MM.1S (cell line): ENCODE measurements around the gene ARMH2.
A peak's percentile ranks its signal among the peaks of the same experiment; 100 is the strongest.

Source experiments
- DNase-seq: peaks from one replicate; pipeline ENCODE4 v3.0.0-alpha.2; 2015
- H2AFZ ChIP-seq: fragments of 300-600 bp; sonication (generic); 2 replicates; pipeline ENCODE4 v1.6.0; 2016; ENCODE audit warnings: antibody characterized with exemption, low read length
- H3F3A ChIP-seq: fragments of 300-600 bp; sonication (generic); 2 replicates; pipeline ENCODE4 v1.6.1; 2016; ENCODE audit warnings: mild to moderate bottlenecking, antibody characterized with exemption, low read length, moderate library complexity, mixed read lengths; ENCODE audit not compliant: insufficient read depth
- H3K27ac ChIP-seq: fragments of 300-600 bp; sonication (generic); 2 replicates; pipeline ENCODE4 v1.5.1; 2016; ENCODE audit warnings: mild to moderate bottlenecking, low read length
- H3K27me3 ChIP-seq: fragments of 300-600 bp; sonication (generic); replicated peaks from 2 replicates; pipeline ENCODE4 v1.6.0; 2016; ENCODE audit warnings: low read length; ENCODE audit not compliant: insufficient read depth
- H3K36me3 ChIP-seq: fragments of 300-600 bp; sonication (generic); replicated peaks from 2 replicates; pipeline ENCODE4 v1.6.1; 2016; ENCODE audit warnings: mild to moderate bottlenecking, low read length, mixed read lengths; ENCODE audit not compliant: insufficient read depth
- H3K4me1 ChIP-seq: fragments of 300-600 bp; sonication (generic); 2 replicates; pipeline ENCODE4 v1.6.1; 2016; ENCODE audit warnings: low read length, mixed read lengths
- H3K4me2 ChIP-seq: fragments of 300-600 bp; sonication (generic); 2 replicates; pipeline ENCODE4 v1.6.0; 2016; ENCODE audit warnings: low read depth, low read length
- H3K4me3 ChIP-seq: fragments of 300-600 bp; sonication (generic); 2 replicates; pipeline ENCODE4 v1.5.1; 2016; ENCODE audit warnings: low read length, mixed read lengths
- H3K79me2 ChIP-seq: fragments of 300-600 bp; sonication (generic); 2 replicates; pipeline ENCODE4 v1.6.1; 2016; ENCODE audit warnings: mixed run types, low read length, mixed read lengths
- H3K9ac ChIP-seq: fragments of 300-600 bp; sonication (generic); 2 replicates; pipeline ENCODE4 v1.6.1; 2016; ENCODE audit warnings: low read length, mixed read lengths
- H3K9me2 ChIP-seq: fragments of 300-600 bp; sonication (generic); replicated peaks from 2 replicates; pipeline ENCODE4 v1.6.1; 2016; ENCODE audit warnings: mild to moderate bottlenecking, low read length, mixed read lengths; ENCODE audit not compliant: insufficient read depth
- H3K9me3 ChIP-seq: fragments of 300-600 bp; sonication (generic); replicated peaks from 2 replicates; pipeline ENCODE4 v1.6.1; 2016; ENCODE audit warnings: mild to moderate bottlenecking, low read length, mixed read lengths; ENCODE audit not compliant: insufficient read depth
- H4K20me1 ChIP-seq: fragments of 300-600 bp; sonication (generic); 2 replicates; pipeline ENCODE4 v1.6.1; 2016; ENCODE audit warnings: mild to moderate bottlenecking, low read length, moderate library complexity, mixed read lengths; ENCODE audit not compliant: insufficient read depth
- EZH2 ChIP-seq: fragments of 300-600 bp; sonication (generic); optimal IDR thresholded peaks from 2 replicates; pipeline ENCODE3; 2017; ENCODE audit warnings: low read depth, mild to moderate bottlenecking, antibody characterized with exemption, low read length, mixed read lengths
- EZH2phosphoT487 ChIP-seq: fragments of 300-600 bp; sonication (generic); IDR thresholded peaks from 2 replicates; pipeline ENCODE4 v1.6.1; 2018; ENCODE audit warnings: antibody characterized with exemption, low read length
- TF ChIP-seq, protein P1 (sequence below): fragments of 300-600 bp; sonication (generic); IDR thresholded peaks from 2 replicates; pipeline ENCODE4 v1.5.1; 2016; ENCODE audit warnings: antibody characterized with exemption, low read length, mixed read lengths

ARMH2 gene

DNA sequence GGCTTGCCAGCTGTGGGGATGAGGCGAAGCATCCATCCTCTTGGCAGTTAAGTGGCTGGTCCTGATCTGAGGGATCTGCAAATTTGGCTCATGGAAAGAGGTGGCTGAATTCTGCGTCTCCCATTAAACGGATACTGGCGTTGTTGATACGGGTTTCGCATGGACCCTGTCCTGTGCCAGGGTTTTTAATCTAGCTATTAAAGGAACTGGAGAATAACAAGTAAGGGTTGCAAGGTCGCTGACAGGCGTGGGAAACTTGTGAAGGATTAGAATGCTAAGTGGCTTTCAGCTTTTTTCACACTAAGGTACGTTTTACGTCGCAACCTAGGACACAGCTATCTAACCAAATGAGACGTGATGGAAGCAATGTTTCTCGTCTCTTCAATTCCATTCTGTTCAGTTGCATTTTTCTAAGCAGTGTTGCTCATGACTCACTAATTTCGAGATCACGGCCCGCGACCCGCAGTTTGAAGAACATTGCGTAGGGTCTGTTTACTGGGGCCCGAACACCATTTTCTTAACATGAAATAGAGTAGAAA, 23.1 kb downstream of the ARMH2 start:
- peak; percentile 19 for DNase-seq

DNA sequence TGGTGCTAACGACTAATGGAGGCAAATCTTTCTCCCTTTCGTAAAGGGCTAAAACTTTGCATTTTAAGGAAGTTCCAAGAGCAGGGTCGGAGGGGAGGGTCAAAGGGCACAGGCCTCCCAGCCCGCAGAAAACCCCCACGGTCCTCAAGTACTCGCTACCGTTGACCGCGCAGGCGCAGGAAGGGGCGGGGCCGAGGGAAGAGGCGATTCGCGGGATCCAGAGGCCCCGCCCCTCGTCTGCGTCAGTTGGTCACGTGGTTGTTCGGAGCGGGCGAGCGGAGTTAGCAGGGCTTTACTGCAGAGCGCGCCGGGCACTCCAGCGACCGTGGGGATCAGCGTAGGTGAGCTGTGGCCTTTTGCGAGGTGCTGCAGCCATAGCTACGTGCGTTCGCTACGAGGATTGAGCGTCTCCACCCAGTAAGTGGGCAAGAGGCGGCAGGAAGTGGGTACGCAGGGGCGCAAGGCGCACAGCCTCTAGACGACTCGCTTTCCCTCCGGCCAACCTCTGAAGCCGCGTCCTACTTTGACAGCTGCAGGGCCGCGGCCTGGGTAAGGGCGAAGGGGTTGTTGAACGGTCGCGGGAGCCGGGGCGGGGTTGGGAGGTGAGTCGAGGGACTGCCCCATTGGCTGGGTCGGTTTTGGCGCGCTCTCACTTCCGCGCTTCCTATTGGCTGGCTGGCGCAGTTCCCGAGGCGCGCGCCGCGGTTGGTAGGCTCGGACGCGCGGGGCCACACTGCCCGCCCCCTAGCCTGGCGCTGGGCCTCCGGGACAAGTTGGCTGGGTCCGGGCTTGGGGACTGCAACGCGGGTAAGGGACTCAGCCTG, 23.8 kb downstream of the ARMH2 start, which contains the start of gene GMNN:
TSS of gene GMNN (plus strand) at position 242 of the 824 bp plus-strand sequence. CDS start 2,310 bp downstream, outside the sequence.
- H3K9me3 ChIP-seq = no peaks in the 10 kb centered on the region
- TF ChIP-seq EZH2 (no peak), EZH2phosphoT487 (no peak)
- TF ChIP-seq, protein P1, sequence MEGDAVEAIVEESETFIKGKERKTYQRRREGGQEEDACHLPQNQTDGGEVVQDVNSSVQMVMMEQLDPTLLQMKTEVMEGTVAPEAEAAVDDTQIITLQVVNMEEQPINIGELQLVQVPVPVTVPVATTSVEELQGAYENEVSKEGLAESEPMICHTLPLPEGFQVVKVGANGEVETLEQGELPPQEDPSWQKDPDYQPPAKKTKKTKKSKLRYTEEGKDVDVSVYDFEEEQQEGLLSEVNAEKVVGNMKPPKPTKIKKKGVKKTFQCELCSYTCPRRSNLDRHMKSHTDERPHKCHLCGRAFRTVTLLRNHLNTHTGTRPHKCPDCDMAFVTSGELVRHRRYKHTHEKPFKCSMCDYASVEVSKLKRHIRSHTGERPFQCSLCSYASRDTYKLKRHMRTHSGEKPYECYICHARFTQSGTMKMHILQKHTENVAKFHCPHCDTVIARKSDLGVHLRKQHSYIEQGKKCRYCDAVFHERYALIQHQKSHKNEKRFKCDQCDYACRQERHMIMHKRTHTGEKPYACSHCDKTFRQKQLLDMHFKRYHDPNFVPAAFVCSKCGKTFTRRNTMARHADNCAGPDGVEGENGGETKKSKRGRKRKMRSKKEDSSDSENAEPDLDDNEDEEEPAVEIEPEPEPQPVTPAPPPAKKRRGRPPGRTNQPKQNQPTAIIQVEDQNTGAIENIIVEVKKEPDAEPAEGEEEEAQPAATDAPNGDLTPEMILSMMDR = no peak
- peak; percentile 97 for DNase-seq
- peak within 1 kb of the TSS; percentile 84 for H3K4me2 ChIP-seq
- H2AFZ ChIP-seq = peak within 1 kb of the TSS; percentile 90
- peaks cover 16% of the 10 kb centered on the region; the same call in 1 of the 2 replicates for H3F3A ChIP-seq
- H4K20me1 ChIP-seq = peaks cover 23% of the 10 kb centered on the region
- peak within 1 kb of the TSS; percentile 97 for H3K9ac ChIP-seq
- no peaks in the 10 kb centered on the region for H3K9me2 ChIP-seq
- peaks cover 17% of the 10 kb centered on the region; the same call in 1 of the 2 replicates for H3K4me1 ChIP-seq
- H3K27ac ChIP-seq = peak within 1 kb of the TSS; percentile 93
- no peaks in the 10 kb centered on the region; the same call in 1 of the 2 replicates for H3K36me3 ChIP-seq
- no peaks in the 10 kb centered on the region for H3K27me3 ChIP-seq
- peaks cover 48% of the 10 kb centered on the region for H3K79me2 ChIP-seq
- H3K4me3 ChIP-seq = peak within 1 kb of the TSS; percentile 84

More for the DNA sequence above, 23.1 kb downstream of the ARMH2 start:
- Histone ChIP-seq H3K27ac (peak overlapping the region; percentile 93; the same call in 1 of the 2 replicates), H3K36me3 (no peaks in the 10 kb centered on the region; the same call in 1 of the 2 replicates), H3K4me3 (peak overlapping the region; percentile 84), H3K9me3 (no peaks in the 10 kb centered on the region), H3K79me2 (peaks cover 54% of the 10 kb centered on the region), H2AFZ (peak overlapping the region; percentile 61), H3K4me1 (peaks cover 17% of the 10 kb centered on the region; the same call in 1 of the 2 replicates), H3K9ac (peak overlapping the region; percentile 97), H4K20me1 (peaks cover 23% of the 10 kb centered on the region), H3K9me2 (no peaks in the 10 kb centered on the region), H3K27me3 (no peaks in the 10 kb centered on the region), H3F3A (peaks cover 16% of the 10 kb centered on the region; the same call in 1 of the 2 replicates), H3K4me2 (peak overlapping the region; percentile 84)
- TF ChIP-seq EZH2 (no peak), EZH2phosphoT487 (no peak)
- TF ChIP-seq, protein P1 = no peak

DNA sequence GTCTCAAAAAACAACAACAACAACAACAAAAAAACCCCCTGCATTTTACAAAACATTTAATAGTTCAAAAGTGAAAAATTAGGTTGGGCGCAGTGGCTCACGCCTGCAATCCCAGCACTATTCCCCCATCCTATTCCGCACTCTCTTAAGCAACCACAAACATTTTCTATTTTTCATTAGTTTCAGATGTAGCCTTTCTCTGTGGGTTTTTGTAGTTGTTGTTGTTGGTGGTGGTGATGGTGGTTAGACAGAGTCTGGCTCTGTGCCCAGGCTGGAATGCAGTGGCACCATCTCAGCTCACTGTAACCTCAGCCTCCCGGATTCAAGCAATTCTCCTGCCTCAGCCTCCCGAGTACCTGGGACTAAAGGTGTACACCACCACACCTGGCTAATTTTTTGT, 30.4 kb downstream of the ARMH2 start:
- no peaks in the 10 kb centered on the region for H3F3A ChIP-seq
- no peak for DNase-seq
- no peaks in the 10 kb centered on the region for H3K9me2 ChIP-seq
- no peak overlapping the region for H3K27ac ChIP-seq
- H2AFZ ChIP-seq = no peak overlapping the region
- no peak overlapping the region for H3K9ac ChIP-seq
- H3K27me3 ChIP-seq = no peaks in the 10 kb centered on the region
- no peak overlapping the region for H3K4me2 ChIP-seq
- no peaks in the 10 kb centered on the region for H3K79me2 ChIP-seq
- H3K4me3 ChIP-seq = no peak overlapping the region
- H4K20me1 ChIP-seq = no peaks in the 10 kb centered on the region
- TF ChIP-seq, protein P1 = no peak
- TF ChIP-seq EZH2 (no peak), EZH2phosphoT487 (no peak)
- H3K4me1 ChIP-seq = no peaks in the 10 kb centered on the region
- no peaks in the 10 kb centered on the region for H3K36me3 ChIP-seq
- no peaks in the 10 kb centered on the region for H3K9me3 ChIP-seq
